BLaER1 treated with 17β-estradiol and CSF1 and Interleukin-3, amounts not matched to agents 10 nM and 100 nM (cell line): Measurements from ENCODE around the gene TBC1D9.

ENCODE experiments used
- H3K27ac ChIP-seq, 11 experiments: shearing (Covaris generic); formaldehyde crosslinking; 2 replicates each; pipeline ENCODE4 v1.8.1; 2022
- H3K27me3 ChIP-seq, 11 experiments: shearing (Covaris generic); formaldehyde crosslinking; 2 replicates each; pipeline ENCODE4 v1.8.1; 2022
- H3K36me3 ChIP-seq, 11 experiments: shearing (Covaris generic); formaldehyde crosslinking; 2 replicates each; pipeline ENCODE4 v1.8.1; 2022
- H3K4me1 ChIP-seq, 10 experiments: shearing (Covaris generic); formaldehyde crosslinking; 2 replicates each; pipeline ENCODE4 v1.8.1; 2022
- H3K4me2 ChIP-seq, 11 experiments: shearing (Covaris generic); formaldehyde crosslinking; 2 replicates each; pipeline ENCODE4 v1.8.1; 2022
- H3K4me3 ChIP-seq, 10 experiments: shearing (Covaris generic); formaldehyde crosslinking; 2 replicates each; pipeline ENCODE4 v1.8.1; 2022
- H3K9ac ChIP-seq, 11 experiments: shearing (Covaris generic); formaldehyde crosslinking; 2 replicates each; pipeline ENCODE4 v1.8.1; 2022
- H3K9me3 ChIP-seq, 11 experiments: shearing (Covaris generic); formaldehyde crosslinking; replicated peaks in 1 of 11; 2 replicates each; pipeline ENCODE4 v1.8.1; 2022
- H4K20me1 ChIP-seq, 11 experiments: shearing (Covaris generic); formaldehyde crosslinking; 2 replicates each; pipeline ENCODE4 v1.8.1; 2022
- Cebpa-rat ChIP-seq, 11 experiments: shearing (Covaris generic); IDR thresholded peaks; 2 replicates each; pipeline ENCODE4 v1.8.1; 2022

TBC1D9 gene

GRCh38 chr4:140703463-140703862 lies 52.7 kb downstream of the TBC1D9 start:
- H3K4me1 ChIP-seq = peaks cover 0 to 11% (median 0%) of the 10 kb centered on the region in 10 experiments; a peak in 6 of 20 replicates
- H3K36me3 ChIP-seq = peaks cover 0 to 14% (median 0%) of the 10 kb centered on the region in 11 experiments; a peak in 4 of 22 replicates
- H3K4me3 ChIP-seq = no peak overlapping the region
- H3K27me3 ChIP-seq = no peaks in the 10 kb centered on the region
- peaks cover 0 to 42% (median 0%) of the 10 kb centered on the region in 11 experiments; a peak in 2 of 22 replicates for H4K20me1 ChIP-seq
- H3K27ac ChIP-seq = no peak overlapping the region
- H3K9me3 ChIP-seq = no peaks in the 10 kb centered on the region; a peak in 1 of 22 replicates
- no peak overlapping the region for H3K9ac ChIP-seq
- TF ChIP-seq Cebpa-rat (IDR thresholded peaks at IDR 0.05) = no peak
- no peak overlapping the region for H3K4me2 ChIP-seq

- no peaks in the 10 kb centered on the region for H3K27me3 ChIP-seq
- peaks cover 0 to 45% (median 0%) of the 10 kb centered on the region in 11 experiments; a peak in 2 of 22 replicates for H4K20me1 ChIP-seq
- peaks cover 0 to 11% (median 0%) of the 10 kb centered on the region in 10 experiments; a peak in 6 of 20 replicates for H3K4me1 ChIP-seq
- H3K4me3 ChIP-seq = no peak overlapping the region
- no peak overlapping the region for H3K27ac ChIP-seq
- no peak overlapping the region for H3K4me2 ChIP-seq
- no peak overlapping the region for H3K9ac ChIP-seq
- TF ChIP-seq Cebpa-rat (IDR thresholded peaks at IDR 0.05) = no peak
- H3K9me3 ChIP-seq = no peaks in the 10 kb centered on the region; a peak in 1 of 22 replicates
- peaks cover 0 to 22% (median 0%) of the 10 kb centered on the region in 11 experiments; a peak in 4 of 22 replicates for H3K36me3 ChIP-seq
Observed at GRCh38 chr4:140702096-140702757, 54.0 kb downstream of the TBC1D9 start.

DNA sequence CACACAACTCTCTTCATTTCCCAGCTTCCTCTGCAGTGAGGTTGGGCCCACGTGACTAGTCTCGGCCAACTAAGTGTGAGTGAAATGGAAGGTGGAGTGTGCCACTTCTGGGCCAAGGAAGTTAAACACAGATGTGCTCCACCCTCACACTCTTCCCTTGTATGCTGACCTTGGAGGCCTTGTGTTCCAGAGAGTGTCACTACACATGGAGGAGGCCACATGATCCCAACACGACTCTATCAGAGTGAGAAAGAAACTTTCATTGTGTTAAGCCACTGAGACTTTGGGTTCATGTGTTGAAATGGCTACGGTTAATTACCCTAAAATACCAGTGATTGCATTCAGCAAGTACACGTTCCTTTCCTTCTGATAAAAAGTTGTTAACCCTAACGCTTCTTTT lies 55.1 kb downstream of the TBC1D9 start:
- H3K9me3 ChIP-seq = no peaks in the 10 kb centered on the region
- H3K4me2 ChIP-seq = no peak overlapping the region
- H3K4me1 ChIP-seq = peaks cover 0 to 7% (median 0%) of the 10 kb centered on the region in 10 experiments; a peak in 6 of 20 replicates
- H3K36me3 ChIP-seq = peaks cover 0 to 22% (median 0%) of the 10 kb centered on the region in 11 experiments; a peak in 4 of 22 replicates
- TF ChIP-seq Cebpa-rat (IDR thresholded peaks at IDR 0.05) = no peak
- no peak overlapping the region for H3K9ac ChIP-seq
- H3K27me3 ChIP-seq = no peaks in the 10 kb centered on the region
- H3K27ac ChIP-seq = no peak overlapping the region
- no peak overlapping the region for H3K4me3 ChIP-seq
- H4K20me1 ChIP-seq = peaks cover 0 to 41% (median 0%) of the 10 kb centered on the region in 11 experiments; a peak in 2 of 22 replicates

DNA sequence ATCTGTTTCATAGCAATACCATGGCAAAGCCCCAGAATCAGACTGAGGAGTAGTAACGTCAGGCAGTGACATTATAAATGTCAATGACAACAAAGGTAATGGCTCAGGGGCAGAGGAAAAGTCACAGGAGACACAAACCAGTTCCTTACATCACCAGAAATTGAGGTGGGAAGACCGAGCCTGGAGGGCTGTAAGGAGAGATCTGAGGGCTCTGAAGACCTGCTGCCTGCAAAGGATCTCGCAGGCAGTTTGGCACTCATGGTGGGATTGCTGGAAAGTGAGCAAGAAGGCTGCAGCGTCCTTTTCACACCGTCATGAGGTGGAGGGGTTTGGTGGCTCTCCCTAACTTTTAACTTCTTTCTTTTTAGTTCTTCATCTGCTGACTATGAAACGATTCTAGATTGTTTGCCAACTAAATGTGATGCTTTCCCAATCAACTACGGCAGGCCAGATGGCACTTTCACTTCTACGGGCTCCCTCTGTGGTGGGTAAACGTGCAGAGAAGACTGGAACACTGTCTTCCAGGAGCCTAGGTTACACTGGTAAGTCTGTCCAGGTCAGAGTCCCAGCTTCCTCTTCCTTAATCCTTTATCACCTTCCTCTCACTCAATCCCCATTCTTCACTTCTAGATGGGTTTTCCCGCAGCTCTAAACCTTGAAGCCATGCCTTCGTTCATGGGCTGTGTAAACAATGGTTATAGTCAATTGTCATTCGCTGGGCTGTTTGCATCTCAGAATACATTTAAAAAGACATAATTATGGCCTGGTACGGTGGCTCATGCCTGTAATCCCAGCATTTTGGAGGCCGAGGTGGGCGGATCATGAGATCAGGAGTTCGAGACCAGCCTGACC lies 58.2 kb downstream of the TBC1D9 start:
- no peak overlapping the region for H3K9ac ChIP-seq
- TF ChIP-seq Cebpa-rat (IDR thresholded peaks at IDR 0.05) = no peak
- no peak overlapping the region for H3K27ac ChIP-seq
- peaks cover 0 to 22% (median 0%) of the 10 kb centered on the region in 11 experiments; a peak in 4 of 22 replicates for H3K36me3 ChIP-seq
- H3K4me2 ChIP-seq = no peak overlapping the region
- no peaks in the 10 kb centered on the region for H3K9me3 ChIP-seq
- no peak overlapping the region for H3K4me3 ChIP-seq
- H3K27me3 ChIP-seq = no peaks in the 10 kb centered on the region
- H3K4me1 ChIP-seq = no peaks in the 10 kb centered on the region
- peaks cover 0 to 28% (median 0%) of the 10 kb centered on the region in 11 experiments; a peak in 2 of 22 replicates for H4K20me1 ChIP-seq

GRCh38 chr4:140695483-140695882 lies 60.7 kb downstream of the TBC1D9 start:
- Histone ChIP-seq H3K9me3 (no peaks in the 10 kb centered on the region), H3K36me3 (peaks cover 0 to 9% (median 0%) of the 10 kb centered on the region in 11 experiments; a peak in 2 of 22 replicates), H4K20me1 (peaks cover 0 to 31% (median 0%) of the 10 kb centered on the region in 11 experiments; a peak in 2 of 22 replicates), H3K4me3 (no peak overlapping the region), H3K4me1 (0 out of 20 replicates have a peak, but pooled peaks cover 0 to 5% (median 0%) of the 10 kb centered on the region in 10 experiments), H3K27ac (no peak overlapping the region), H3K9ac (no peak overlapping the region), H3K4me2 (no peak overlapping the region), H3K27me3 (no peaks in the 10 kb centered on the region)
- TF ChIP-seq Cebpa-rat (IDR thresholded peaks at IDR 0.05) = no peak

- H3K4me2 ChIP-seq = no peak overlapping the region
- no peaks in the 10 kb centered on the region for H3K9me3 ChIP-seq
- H3K4me3 ChIP-seq = no peak overlapping the region
- peaks cover 0 to 15% (median 9%) of the 10 kb centered on the region in 10 experiments; a peak in 13 of 20 replicates for H3K4me1 ChIP-seq
- peaks cover 0 to 38% (median 0%) of the 10 kb centered on the region in 11 experiments; a peak in 2 of 22 replicates for H4K20me1 ChIP-seq
- H3K27me3 ChIP-seq = no peaks in the 10 kb centered on the region
- TF ChIP-seq Cebpa-rat (IDR thresholded peaks at IDR 0.05) = no peak
- H3K9ac ChIP-seq = no peak overlapping the region
- peaks cover 0 to 9% (median 0%) of the 10 kb centered on the region in 11 experiments; a peak in 1 of 22 replicates for H3K36me3 ChIP-seq
- H3K27ac ChIP-seq = no peak overlapping the region
Observed at GRCh38 chr4:140693562-140693961, 62.6 kb downstream of the TBC1D9 start.

DNA sequence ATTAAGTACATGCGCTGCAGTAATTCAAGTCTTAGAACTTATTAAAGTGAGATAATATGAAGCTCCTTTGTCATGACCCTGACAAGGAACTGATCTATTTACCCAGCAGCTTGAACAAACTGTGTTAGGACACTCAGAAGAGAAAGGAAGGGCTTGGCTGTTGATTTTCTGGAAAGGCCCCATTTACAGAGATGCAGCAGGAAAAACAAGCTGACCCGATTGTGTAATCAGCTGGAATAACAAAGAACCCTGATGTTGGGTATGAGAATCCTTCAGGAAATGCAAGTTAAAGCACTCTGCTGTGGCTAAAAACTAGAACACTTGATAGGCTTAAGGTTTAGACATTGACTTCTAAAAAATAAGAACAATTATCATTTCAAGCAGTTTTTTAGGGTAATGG lies 64.8 kb downstream of the TBC1D9 start:
- no peak overlapping the region for H3K9ac ChIP-seq
- no peak for TF ChIP-seq Cebpa-rat (IDR thresholded peaks at IDR 0.05)
- H3K27me3 ChIP-seq = no peaks in the 10 kb centered on the region
- no peaks in the 10 kb centered on the region for H3K9me3 ChIP-seq
- no peak overlapping the region for H3K27ac ChIP-seq
- H3K4me1 ChIP-seq = peaks cover 0 to 18% (median 10%) of the 10 kb centered on the region in 10 experiments; a peak in 13 of 20 replicates
- H4K20me1 ChIP-seq = peaks cover 0 to 35% (median 0%) of the 10 kb centered on the region in 11 experiments; a peak in 2 of 22 replicates
- no peak overlapping the region for H3K4me2 ChIP-seq
- no peak overlapping the region for H3K4me3 ChIP-seq
- H3K36me3 ChIP-seq = no peaks in the 10 kb centered on the region

GRCh38 chr4:140690093-140690492 lies 66.1 kb downstream of the TBC1D9 start:
- H3K4me1 ChIP-seq = peaks cover 0 to 18% (median 10%) of the 10 kb centered on the region in 10 experiments; a peak in 13 of 20 replicates
- H3K27ac ChIP-seq = no peak overlapping the region
- H3K36me3 ChIP-seq = peaks cover 0 to 11% (median 0%) of the 10 kb centered on the region in 11 experiments; a peak in 3 of 22 replicates
- no peaks in the 10 kb centered on the region for H3K9me3 ChIP-seq
- H3K9ac ChIP-seq = no peak overlapping the region
- no peak overlapping the region for H3K4me3 ChIP-seq
- H3K4me2 ChIP-seq = peak overlapping the region in 4 of 11 experiments; percentile 15 to 30 (median 22); a peak in 2 of 22 replicates
- no peak for TF ChIP-seq Cebpa-rat (IDR thresholded peaks at IDR 0.05)
- H4K20me1 ChIP-seq = peaks cover 0 to 35% (median 0%) of the 10 kb centered on the region in 11 experiments; a peak in 2 of 22 replicates
- H3K27me3 ChIP-seq = no peaks in the 10 kb centered on the region
